K562 (cell line): ENCODE measurements around the gene DDX51. TPM values are rescaled to one million over a fixed set of nuclear protein-coding genes. Genes with fewer than 3 reads are reported as not detected.
A peak's percentile ranks its signal among the peaks of the same experiment; 100 is the strongest.

Experiments
- ATAC-seq: fragments of 200-7000 bp; cut with Tn5 transposase; 3 replicates; pipeline ENCODE4 v1.9.1; 2020; ENCODE audit warnings: moderate library complexity
- BruUV-seq: library from RNA; stranded (reverse); fragments of 400-500 nt; replicated peaks from 2 replicates; lab custom pipeline; 2021; lab: Mats Ljungman, UMichigan
- CTCF ChIA-PET: fragments of 300-600 bp; formaldehyde crosslinking; extraction: SDS; loops from one replicate; lab custom pipeline; 2021; ENCODE audit warnings: low intra/inter-chr PET ratio; lab: Yijun Ruan, JAX
- POLR2A ChIA-PET: fragments of 300-600, 350-650 bp; sonication (Branson Sonifier 250); formaldehyde crosslinking; extraction: SDS; loops from one replicate; lab custom pipeline; 2021; ENCODE audit warnings: antibody characterized with exemption, inconsistent platforms; lab: Yijun Ruan, JAX
- DNase-seq, 4 experiments: peaks; one replicate each; pipeline versions ENCODE4 v3.0.0 to v3.0.0-alpha.2; 2011 to 2018; ENCODE audit warnings: low spot score in 3 of 4, mixed read lengths in 3 of 4; ENCODE audit errors: extremely low read depth in 1 of 4
- FAIRE-seq: peaks from 2 replicates; lab custom pipeline; 2011; peaks lifted over from hg19 to GRCh38; lab: Jason Lieb, UNC
- H2AFZ ChIP-seq: 2 replicates; pipeline ENCODE4 v1.6.0; 2011; ENCODE audit warnings: low read depth, low read length, control low read depth, inconsistent platforms
- H3K27ac ChIP-seq: fragments of 200-600 bp; 3 replicates; pipeline ENCODE4 v1.8.0; 2011; ENCODE audit warnings: low read depth, mild to moderate bottlenecking, control low read depth, inconsistent platforms, low read length, moderate library complexity, mixed read lengths; ENCODE audit errors: extremely low read depth
- H3K27me3 ChIP-seq, 2 experiments: fragments of 300-600 bp in 1 of 2; 2 replicates in 1 of 2; 3 replicates in 1 of 2; pipeline versions ENCODE4 v1.6.0 to v1.8.0; 2011; ENCODE audit warnings: inconsistent platforms in 2 of 2, low read length in 2 of 2, mild to moderate bottlenecking in 1 of 2, mixed read lengths in 1 of 2, moderate library complexity in 1 of 2; ENCODE audit not compliant: control insufficient read depth in 2 of 2, insufficient read depth in 2 of 2
- H3K36me3 ChIP-seq: fragments of 300-600 bp; 3 replicates; pipeline ENCODE4 v1.8.0; 2011; ENCODE audit warnings: mild to moderate bottlenecking, low read length, inconsistent platforms; ENCODE audit not compliant: control insufficient read depth, insufficient read depth
- H3K4me1 ChIP-seq, 2 experiments: fragments of 200-600 bp in 1 of 2; replicated peaks in 1 of 2; 2 replicates in 1 of 2; 3 replicates in 1 of 2; pipeline versions ENCODE4 v1.5.1 to v1.8.0; 2011; ENCODE audit warnings: inconsistent platforms in 2 of 2, low read length in 2 of 2, mild to moderate bottlenecking in 1 of 2, mixed read lengths in 1 of 2, moderate library complexity in 1 of 2; ENCODE audit not compliant: control insufficient read depth in 2 of 2, insufficient read depth in 2 of 2
- H3K4me2 ChIP-seq: 2 replicates; pipeline ENCODE4 v1.6.1; 2011; ENCODE audit warnings: low read length, control low read depth, inconsistent platforms, mixed read lengths; ENCODE audit not compliant: insufficient read depth
- H3K4me3 ChIP-seq: fragments of 200-600 bp; sonication (generic), shearing (Covaris generic); 2 replicates; pipeline ENCODE4 v1.5.1; 2016; ENCODE audit warnings: control low read depth, inconsistent platforms
- H3K79me2 ChIP-seq: fragments of 200-600 bp; 3 replicates; pipeline ENCODE4 v1.8.0; 2011; ENCODE audit warnings: low read length, inconsistent platforms; ENCODE audit not compliant: control insufficient read depth, insufficient read depth
- H3K9ac ChIP-seq, 2 experiments: 2 replicates each; pipeline versions ENCODE4 v1.6.0 to v1.6.1; 2011; ENCODE audit warnings: low read depth in 2 of 2, low read length in 2 of 2, control low read depth in 1 of 2, inconsistent platforms in 1 of 2, mild to moderate bottlenecking in 1 of 2, mixed read lengths in 1 of 2; ENCODE audit not compliant: insufficient read depth in 1 of 2
- H3K9me1 ChIP-seq: one replicate; pipeline ENCODE4 v1.6.0; 2011; ENCODE audit warnings: inconsistent platforms, mild to moderate bottlenecking, low read length, moderate library complexity; ENCODE audit not compliant: control insufficient read depth, insufficient read depth
- H3K9me3 ChIP-seq: replicated peaks from 2 replicates; pipeline ENCODE4 v1.5.1; 2011; ENCODE audit warnings: low read depth, low read length, inconsistent platforms; ENCODE audit not compliant: control insufficient read depth, insufficient read depth
- H4K20me1 ChIP-seq: replicated peaks from 2 replicates; pipeline ENCODE4 v1.6.1; 2011; ENCODE audit warnings: low read length, inconsistent platforms, mixed read lengths; ENCODE audit not compliant: control insufficient read depth, insufficient read depth
- CXXC5 ChIP-seq: fragments of 250-450 bp; sonication (Bioruptor Pico); IDR thresholded peaks from 2 replicates; pipeline ENCODE4 v1.8.0; 2022; ENCODE audit warnings: inconsistent platforms, mild to moderate bottlenecking, moderate library complexity
- DEAF1 ChIP-seq: fragments of 450-650 bp; formaldehyde crosslinking; IDR thresholded peaks from 2 replicates; pipeline ENCODE4 v1.4.0; 2020; ENCODE audit warnings: mild to moderate bottlenecking, moderate library complexity
- HCFC1 ChIP-seq: IDR thresholded peaks from 2 replicates; pipeline ENCODE4 v1.6.1; 2012; ENCODE audit warnings: low read depth, low read length, improper control_type of control experiment
- NUFIP1 ChIP-seq: fragments of 450-650 bp; IDR thresholded peaks from 2 replicates; pipeline ENCODE4 v1.6.1; 2018; ENCODE audit not compliant: partially characterized antibody
- RAD21 ChIP-seq, 2 experiments: fragments of 250-450 bp in 1 of 2; fragments of 450-650 bp in 1 of 2; sonication (Bioruptor Pico) in 1 of 2; formaldehyde crosslinking in 1 of 2; IDR thresholded peaks in 1 of 2; conservative IDR thresholded peaks in 1 of 2; 2 replicates each; pipeline versions ENCODE4 v1.4.0 to v1.8.0; 2020 to 2022; ENCODE audit warnings: mild to moderate bottlenecking in 2 of 2, moderate library complexity in 1 of 2
- RB1 ChIP-seq: fragments of 450-650 bp; IDR thresholded peaks from 2 replicates; pipeline ENCODE4 v1.6.1; 2017; ENCODE audit warnings: low read depth, mild to moderate bottlenecking
- RCOR1 ChIP-seq, 2 experiments: IDR thresholded peaks; 2 replicates each; pipeline ENCODE4 v1.6.1; 2012; ENCODE audit warnings: low read depth in 2 of 2, low read length in 2 of 2, borderline replicate concordance in 1 of 2, improper control_type of control experiment in 1 of 2
- ZBTB7A ChIP-seq: IDR thresholded peaks from 2 replicates; pipeline ENCODE4 v1.6.1; 2011; ENCODE audit warnings: low read depth, mild to moderate bottlenecking, low read length, moderate library complexity, borderline replicate concordance; ENCODE audit not compliant: control insufficient read depth
- WGBS: fragments of 100-300 bp; shearing (Covaris generic); methylation state at CpG from one replicate; pipeline ENCODE4 v1.1.6; 2016; ENCODE audit warnings: low coverage, mixed read lengths; ENCODE audit not compliant: insufficient coverage; ENCODE audit errors: missing lambda C conversion rate; 5-methylcytosine and 5-hydroxymethylcytosine counted together
- in situ Hi-C: fragments of 300-500 bp; cut with MboI; formaldehyde crosslinking; loops from 4 replicates; pipeline ENCODE4 v1.15.0; 2018; ENCODE audit warnings: inconsistent platforms, mixed read lengths
- intact Hi-C: fragments of 100-400 bp; cut with micrococcal nuclease; formaldehyde crosslinking; loops from 2 replicates; pipeline ENCODE4 v1.14.2; 2022
- polyA plus RNA-seq, 8 experiments: library from polyadenylated mRNA; depleted of rRNA in 4 of 8; stranded (reverse) in 5 of 8; unstranded in 3 of 8; fragments of >200 nt; fragmentation: Nextera tagmentation in 2 of 8; fragmentation: Illumina TruSeq in 1 of 8; extraction: Ambion mirVana in 2 of 8; extraction: Trizol in 1 of 8; gene quantifications; 2 replicates each; pipeline versions ENCODE4 v1.2.1 to v1.2.3, GENCODE V29; 2011 to 2014; ENCODE audit warnings: inconsistent platforms in 1 of 8, missing spikeins in 1 of 8
- total RNA-seq, 7 experiments: library from RNA; depleted of rRNA in 6 of 7; stranded (reverse); fragments of >200 nt in 6 of 7; fragmentation: Illumina TruSeq in 2 of 7; extraction: Trizol in 2 of 7; gene quantifications; 2 replicates each; pipeline versions ENCODE4 v1.2.1 to v1.2.3, GENCODE V29; 2011 to 2021; ENCODE audit warnings: low replicate concordance in 1 of 7
- TF ChIP-seq, protein P1 (sequence below), 2 experiments: fragments of 450-650 bp; IDR thresholded peaks; 2 replicates each; pipeline ENCODE4 v1.6.1; 2016; ENCODE audit warnings: mild to moderate bottlenecking in 2 of 2, borderline replicate concordance in 1 of 2, low read depth in 1 of 2, moderate library complexity in 1 of 2

The DDX51 gene
- total and polyA plus RNA-seq, 9 of the 15 experiments (the other 6 are each of a cell fraction or from before 2014, with no cell fraction given): 1.1 to 35.9 (median 12.4) TPM

DNA sequence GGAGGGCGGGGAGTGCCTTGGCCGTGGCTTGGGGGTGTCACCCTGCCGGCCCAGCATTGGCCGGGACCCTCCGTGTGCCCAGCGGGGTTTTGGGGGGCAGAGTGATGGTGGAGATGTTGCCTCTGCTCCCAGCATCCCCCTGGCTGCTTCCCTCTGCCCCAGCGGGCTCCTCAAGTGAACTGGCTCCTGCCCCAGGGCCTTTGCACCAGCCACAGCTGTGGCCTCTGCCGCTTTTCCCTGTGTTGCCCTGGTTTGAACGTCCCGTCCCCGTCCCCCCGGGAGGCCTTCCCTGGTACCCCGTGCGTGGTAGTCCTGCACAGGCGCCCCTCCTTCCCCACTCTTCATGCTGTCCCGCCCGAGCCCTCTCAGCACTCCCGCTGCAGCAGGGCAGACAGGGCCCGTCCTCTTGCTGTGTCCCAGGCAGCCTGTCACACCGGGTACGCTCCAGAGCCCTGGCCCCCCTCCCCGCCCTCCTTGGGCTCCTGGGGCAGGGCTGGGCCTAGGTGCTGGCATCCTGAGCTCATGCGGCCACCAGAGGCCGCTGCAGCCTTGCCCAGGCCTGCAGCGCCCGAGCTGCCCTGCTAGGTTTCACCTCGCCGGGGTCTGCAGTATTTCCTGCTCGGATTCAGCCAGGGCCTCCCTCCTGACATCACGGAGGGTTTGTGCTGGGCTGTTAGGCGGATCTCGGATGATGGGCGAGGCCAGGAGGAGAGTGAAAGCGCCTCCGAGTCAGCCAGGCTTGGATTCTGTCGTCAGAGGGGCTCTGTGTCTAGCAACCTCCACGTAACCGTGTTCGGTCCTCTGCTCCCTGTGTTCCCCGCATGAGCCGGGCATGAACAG, 9.6 kb upstream of the DDX51 start:
- BruUV-seq: no TSS peak
- no peak overlapping the region for H3K27ac ChIP-seq
- DNase-seq (peak; percentile 58 to 71 (median 64)), FAIRE-seq (no peak), ATAC-seq (peak; percentile 99)
- peaks cover 48% of the 10 kb centered on the region for H3K36me3 ChIP-seq
- intact Hi-C loops (loop anchor here (10.0 kb wide), 2 partner anchors 61 to 261 kb away; no protein-coding TSS in a partner anchor), in situ Hi-C loops (no loop called here)
- ChIA-PET CTCF (interaction anchor here (0.7 kb wide), 1 partner anchor 768 kb away, joined by 3 read pairs; no protein-coding TSS in a partner anchor), POLR2A (interaction anchor here (0.7 kb wide), 1 partner anchor 260 kb away, joined by 5 read pairs; no protein-coding TSS in a partner anchor)
- no peaks in the 10 kb centered on the region for H3K79me2 ChIP-seq
- H3K9me3 ChIP-seq: peaks cover 23% of the 10 kb centered on the region
- no peaks in the 10 kb centered on the region for H3K9me1 ChIP-seq
- H4K20me1 ChIP-seq: no peaks in the 10 kb centered on the region; the same call in 1 of the 2 replicates
- WGBS: 49% methylated on average over 26 of the region's 41 CpGs
- no peak overlapping the region for H3K4me3 ChIP-seq
- no peak overlapping the region for H2AFZ ChIP-seq
- H3K9ac ChIP-seq: peak overlapping the region in 1 of 2 experiments; percentile 3; a peak in 1 of 4 replicates
- H3K4me1 ChIP-seq: peaks cover 0 to 27% of the 10 kb centered on the region in 2 experiments; a peak in 2 of 5 replicates
- H3K4me2 ChIP-seq: no peak overlapping the region
- no peaks in the 10 kb centered on the region; a peak in 1 of 5 replicates for H3K27me3 ChIP-seq
- TF ChIP-seq RCOR1 (IDR thresholded peaks at IDR 0.05; ENCODE audit: borderline replicate concordance in 1 of 2, low read depth in 2 of 2, low read length in 2 of 2) (no peak), RAD21 (CRISPR knock-in tag; conservative IDR thresholded peaks at IDR 0.05 in 1 of 2, IDR thresholded peaks at IDR 0.05 in 1 of 2) (peak; percentile 64 to 84), NUFIP1 (no peak), ZBTB7A (0 out of 2 replicates have a peak, but pooled peaks have one; percentile 4), HCFC1 (0 out of 2 replicates have a peak, but pooled peaks have one; percentile 5), RB1 (peak; percentile 57; the same call in 1 of the 2 replicates), CXXC5 (CRISPR knock-in tag) (no peak), DEAF1 (0 out of 2 replicates have a peak, but pooled peaks have one; percentile 19)
- TF ChIP-seq, protein P1, sequence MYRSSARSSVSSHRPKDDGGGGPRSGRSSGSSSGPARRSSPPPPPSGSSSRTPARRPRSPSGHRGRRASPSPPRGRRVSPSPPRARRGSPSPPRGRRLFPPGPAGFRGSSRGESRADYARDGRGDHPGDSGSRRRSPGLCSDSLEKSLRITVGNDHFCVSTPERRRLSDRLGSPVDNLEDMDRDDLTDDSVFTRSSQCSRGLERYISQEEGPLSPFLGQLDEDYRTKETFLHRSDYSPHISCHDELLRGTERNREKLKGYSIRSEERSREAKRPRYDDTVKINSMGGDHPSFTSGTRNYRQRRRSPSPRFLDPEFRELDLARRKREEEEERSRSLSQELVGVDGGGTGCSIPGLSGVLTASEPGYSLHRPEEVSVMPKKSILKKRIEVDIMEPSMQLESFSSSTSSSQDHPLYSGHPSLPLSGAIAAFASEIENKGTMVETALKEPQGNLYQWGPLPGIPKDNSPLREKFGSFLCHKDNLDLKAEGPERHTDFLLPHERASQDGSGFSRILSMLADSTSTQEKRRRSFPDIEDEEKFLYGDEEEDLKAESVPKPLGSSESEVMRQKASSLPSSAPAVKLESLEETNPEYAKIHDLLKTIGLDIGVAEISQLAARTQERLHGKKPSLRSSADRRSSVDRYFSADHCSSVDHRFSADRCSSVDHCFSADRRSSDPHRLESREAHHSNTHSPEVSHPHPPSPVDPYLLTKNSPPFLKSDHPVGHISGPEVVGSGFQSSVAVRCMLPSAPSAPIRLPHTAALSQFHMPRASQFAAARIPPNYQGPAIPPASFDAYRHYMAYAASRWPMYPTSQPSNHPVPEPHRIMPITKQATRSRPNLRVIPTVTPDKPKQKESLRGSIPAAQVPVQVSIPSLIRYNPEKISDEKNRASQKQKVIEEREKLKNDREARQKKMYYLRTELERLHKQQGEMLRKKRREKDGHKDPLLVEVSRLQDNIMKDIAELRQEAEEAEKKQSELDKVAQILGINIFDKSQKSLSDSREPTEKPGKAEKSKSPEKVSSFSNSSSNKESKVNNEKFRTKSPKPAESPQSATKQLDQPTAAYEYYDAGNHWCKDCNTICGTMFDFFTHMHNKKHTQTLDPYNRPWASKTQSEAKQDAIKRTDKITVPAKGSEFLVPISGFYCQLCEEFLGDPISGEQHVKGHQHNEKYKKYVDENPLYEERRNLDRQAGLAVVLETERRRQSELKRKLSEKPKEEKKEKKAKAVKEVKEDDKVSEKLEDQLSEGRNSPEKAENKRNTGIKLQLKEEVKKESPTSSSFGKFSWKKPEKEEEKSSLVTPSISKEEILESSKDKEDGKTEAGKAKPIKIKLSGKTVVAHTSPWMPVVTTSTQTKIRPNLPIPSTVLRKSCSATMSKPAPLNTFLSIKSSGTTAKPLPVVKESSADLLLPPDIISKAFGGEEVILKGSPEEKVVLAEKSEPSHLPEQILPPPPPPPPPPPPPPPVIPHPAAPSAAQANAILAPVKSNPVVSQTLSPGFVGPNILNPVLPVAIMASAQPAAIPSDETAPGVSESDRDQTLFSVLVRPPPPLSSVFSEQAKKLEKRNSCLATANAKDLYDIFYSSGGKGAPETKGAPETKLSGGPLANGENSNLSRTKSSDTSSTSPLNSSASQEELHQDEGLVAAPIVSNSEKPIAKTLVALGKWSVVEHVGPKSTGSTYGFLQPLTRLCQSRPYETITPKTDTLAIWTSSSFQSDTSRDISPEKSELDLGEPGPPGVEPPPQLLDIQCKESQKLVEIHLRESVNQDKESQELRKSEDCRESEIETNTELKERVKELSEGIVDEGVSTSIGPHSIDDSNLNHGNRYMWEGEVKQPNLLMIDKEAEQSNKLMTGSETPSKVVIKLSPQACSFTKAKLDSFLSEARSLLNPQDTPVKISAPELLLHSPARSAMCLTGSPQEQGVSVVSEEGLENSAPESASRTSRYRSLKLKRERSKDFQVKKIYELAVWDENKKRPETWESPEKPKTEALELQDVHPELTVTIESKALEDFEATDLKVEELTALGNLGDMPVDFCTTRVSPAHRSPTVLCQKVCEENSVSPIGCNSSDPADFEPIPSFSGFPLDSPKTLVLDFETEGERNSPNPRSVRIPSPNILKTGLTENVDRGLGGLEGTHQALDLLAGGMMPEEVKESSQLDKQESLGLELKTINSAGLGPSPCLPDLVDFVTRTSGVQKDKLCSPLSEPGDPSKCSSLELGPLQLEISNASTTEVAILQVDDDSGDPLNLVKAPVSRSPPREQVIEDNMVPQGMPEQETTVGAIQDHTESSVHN (IDR thresholded peaks at IDR 0.05; ENCODE audit: borderline replicate concordance in 1 of 2, low read depth in 1 of 2): no peak
